ENCODE measurements around the gene UBXN7.

DNA sequence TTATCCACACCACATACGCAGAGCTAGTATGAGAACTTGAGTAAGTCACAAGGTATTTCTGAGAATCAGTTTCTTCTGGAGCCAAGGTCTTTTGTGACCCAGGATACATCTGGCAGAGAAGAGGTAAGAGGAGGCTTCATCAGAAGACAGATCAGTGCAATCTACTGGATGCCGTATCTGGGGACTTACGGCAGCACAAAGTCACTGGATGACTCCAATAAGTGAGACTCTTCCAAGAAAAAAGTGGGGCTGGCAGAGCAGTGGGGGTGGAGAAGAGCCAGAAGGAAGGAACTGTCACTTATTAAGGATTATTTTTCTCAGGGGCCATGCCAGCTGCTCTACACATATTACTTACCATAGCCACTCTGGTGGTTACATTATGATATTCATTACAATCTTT, 31.6 kb upstream of the UBXN7 start:
- TF ChIP-seq POLR2AphosphoS5 (IDR thresholded peaks at IDR 0.05) (no peak), POLR2A (IDR thresholded peaks at IDR 0.05) (no peak)
- TF ChIP-seq, protein P1, sequence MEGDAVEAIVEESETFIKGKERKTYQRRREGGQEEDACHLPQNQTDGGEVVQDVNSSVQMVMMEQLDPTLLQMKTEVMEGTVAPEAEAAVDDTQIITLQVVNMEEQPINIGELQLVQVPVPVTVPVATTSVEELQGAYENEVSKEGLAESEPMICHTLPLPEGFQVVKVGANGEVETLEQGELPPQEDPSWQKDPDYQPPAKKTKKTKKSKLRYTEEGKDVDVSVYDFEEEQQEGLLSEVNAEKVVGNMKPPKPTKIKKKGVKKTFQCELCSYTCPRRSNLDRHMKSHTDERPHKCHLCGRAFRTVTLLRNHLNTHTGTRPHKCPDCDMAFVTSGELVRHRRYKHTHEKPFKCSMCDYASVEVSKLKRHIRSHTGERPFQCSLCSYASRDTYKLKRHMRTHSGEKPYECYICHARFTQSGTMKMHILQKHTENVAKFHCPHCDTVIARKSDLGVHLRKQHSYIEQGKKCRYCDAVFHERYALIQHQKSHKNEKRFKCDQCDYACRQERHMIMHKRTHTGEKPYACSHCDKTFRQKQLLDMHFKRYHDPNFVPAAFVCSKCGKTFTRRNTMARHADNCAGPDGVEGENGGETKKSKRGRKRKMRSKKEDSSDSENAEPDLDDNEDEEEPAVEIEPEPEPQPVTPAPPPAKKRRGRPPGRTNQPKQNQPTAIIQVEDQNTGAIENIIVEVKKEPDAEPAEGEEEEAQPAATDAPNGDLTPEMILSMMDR (IDR thresholded peaks at IDR 0.05 in 8 of 11, conservative IDR thresholded peaks at IDR 0.05 in 3 of 11), result no peak
